ENCODE measurements around the gene ACTRT2.

The ACTRT2 gene

DNA sequence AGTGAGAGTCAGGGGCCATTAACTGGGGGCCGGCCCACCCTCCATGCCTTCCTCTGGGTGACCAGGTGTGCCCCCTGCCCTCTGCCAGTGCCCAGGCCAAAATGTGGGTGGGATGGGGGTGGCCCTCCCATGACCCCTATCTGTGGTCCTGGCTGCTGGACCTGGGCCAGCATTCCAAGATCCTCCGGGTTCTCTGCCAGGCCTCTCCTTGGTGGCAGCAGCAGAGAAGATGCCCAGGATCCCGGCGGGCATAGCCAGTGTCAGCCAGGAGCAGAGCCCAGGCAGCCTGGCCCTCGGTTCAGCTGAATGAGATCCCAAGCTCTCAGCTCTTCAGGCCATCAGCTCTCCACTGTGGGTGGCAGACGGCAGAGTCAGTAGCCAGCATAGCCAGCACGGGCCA is 31.3 kb upstream of the ACTRT2 start:
- Histone ChIP-seq H3K27ac (no peak overlapping the region), H3K4me3 (ENCODE audit: low read depth in 1 of 2, low read length in 1 of 2) (no peak overlapping the region), H3K27me3 (no peaks in the 10 kb centered on the region), H3K4me1 (ENCODE audit: control insufficient read depth in 1 of 2, insufficient read depth in 1 of 2, low read depth in 1 of 2, low read length in 1 of 2) (no peaks in the 10 kb centered on the region), H3K36me3 (no peaks in the 10 kb centered on the region), H3K9me3 (peaks cover 3% of the 10 kb centered on the region)
- TF ChIP-seq, protein P1, sequence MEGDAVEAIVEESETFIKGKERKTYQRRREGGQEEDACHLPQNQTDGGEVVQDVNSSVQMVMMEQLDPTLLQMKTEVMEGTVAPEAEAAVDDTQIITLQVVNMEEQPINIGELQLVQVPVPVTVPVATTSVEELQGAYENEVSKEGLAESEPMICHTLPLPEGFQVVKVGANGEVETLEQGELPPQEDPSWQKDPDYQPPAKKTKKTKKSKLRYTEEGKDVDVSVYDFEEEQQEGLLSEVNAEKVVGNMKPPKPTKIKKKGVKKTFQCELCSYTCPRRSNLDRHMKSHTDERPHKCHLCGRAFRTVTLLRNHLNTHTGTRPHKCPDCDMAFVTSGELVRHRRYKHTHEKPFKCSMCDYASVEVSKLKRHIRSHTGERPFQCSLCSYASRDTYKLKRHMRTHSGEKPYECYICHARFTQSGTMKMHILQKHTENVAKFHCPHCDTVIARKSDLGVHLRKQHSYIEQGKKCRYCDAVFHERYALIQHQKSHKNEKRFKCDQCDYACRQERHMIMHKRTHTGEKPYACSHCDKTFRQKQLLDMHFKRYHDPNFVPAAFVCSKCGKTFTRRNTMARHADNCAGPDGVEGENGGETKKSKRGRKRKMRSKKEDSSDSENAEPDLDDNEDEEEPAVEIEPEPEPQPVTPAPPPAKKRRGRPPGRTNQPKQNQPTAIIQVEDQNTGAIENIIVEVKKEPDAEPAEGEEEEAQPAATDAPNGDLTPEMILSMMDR (IDR thresholded peaks at IDR 0.05), result no peak

DNA sequence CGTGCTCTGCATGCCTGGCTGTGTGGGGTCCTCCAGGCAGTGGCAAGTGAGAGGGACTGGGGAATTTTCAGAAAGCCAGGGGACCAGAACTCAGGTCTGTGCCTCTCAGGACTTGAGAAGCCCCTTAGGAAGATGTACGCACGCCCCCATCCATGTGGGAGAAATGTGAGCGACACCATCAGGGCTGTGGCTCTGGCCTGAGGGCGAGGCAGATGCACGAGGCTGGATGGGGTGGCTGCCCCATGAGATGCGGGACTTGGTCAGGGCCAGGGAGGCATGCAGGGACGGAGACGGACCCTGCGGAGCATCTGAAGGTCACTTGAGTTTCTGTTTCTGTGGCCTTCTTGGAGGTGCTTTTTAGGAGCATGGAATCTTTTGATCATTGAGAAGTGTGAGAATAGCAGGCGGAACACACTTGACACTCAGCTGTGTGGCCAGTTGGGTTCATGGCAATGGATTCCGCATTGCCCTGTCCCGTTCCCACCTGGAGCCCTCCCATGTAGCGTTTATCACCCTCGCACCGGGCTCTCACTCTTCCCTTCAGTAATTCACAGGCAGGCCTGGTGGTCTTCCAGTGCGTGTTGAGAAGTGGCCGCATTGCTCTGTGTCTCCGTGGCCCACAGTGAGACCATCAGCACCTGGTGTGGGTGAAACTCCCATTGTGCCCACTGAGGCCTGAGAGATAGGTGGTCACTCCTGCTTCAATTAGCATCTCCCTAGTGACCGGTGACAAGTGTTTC is 30.7 kb upstream of the ACTRT2 start:
- no peak overlapping the region for H3K4me3 ChIP-seq (ENCODE audit: low read depth in 1 of 2, low read length in 1 of 2)
- TF ChIP-seq, protein P1 (IDR thresholded peaks at IDR 0.05), result no peak
- H3K27me3 ChIP-seq, result no peaks in the 10 kb centered on the region
- H3K9me3 ChIP-seq, result peaks cover 3% of the 10 kb centered on the region
- H3K36me3 ChIP-seq, result no peaks in the 10 kb centered on the region
- H3K4me1 ChIP-seq (ENCODE audit: control insufficient read depth in 1 of 2, insufficient read depth in 1 of 2, low read depth in 1 of 2, low read length in 1 of 2), result no peaks in the 10 kb centered on the region
- H3K27ac ChIP-seq, result no peak overlapping the region

DNA sequence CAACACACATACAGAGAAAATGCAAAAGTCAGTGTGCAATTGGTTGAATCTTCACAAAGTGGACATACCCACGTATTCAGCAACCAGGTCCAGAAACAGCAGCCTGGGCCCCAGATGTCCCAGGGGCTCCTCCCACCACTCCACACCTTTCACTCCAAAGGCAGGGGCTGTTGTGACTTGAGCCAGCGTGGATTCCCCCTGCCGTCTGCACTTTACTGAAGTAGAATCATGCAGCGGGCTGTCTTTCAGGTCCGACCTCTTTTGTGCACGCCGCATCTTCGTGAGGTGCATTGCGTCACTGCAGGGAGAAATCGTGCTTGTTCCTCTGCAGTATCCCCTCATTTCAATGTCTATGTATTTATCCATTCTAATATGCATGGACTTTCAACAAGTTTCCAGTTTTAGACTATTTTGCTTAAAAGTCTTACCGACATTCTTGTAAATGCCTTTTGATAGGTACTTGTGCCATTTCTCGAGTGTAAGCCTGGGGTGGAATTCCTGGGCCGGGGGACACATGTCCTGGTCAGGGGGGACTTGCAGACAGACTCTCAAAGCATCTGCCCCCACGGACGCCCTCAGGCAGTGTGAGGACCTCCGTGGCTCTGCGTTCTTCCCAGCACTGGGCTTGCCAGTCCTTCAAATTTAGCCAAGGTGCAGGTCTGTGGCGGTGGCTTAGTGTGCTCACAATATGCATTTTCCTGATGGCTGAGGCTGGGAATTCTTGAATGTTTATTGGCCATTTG is 29.3 kb upstream of the ACTRT2 start:
- H3K4me3 ChIP-seq (ENCODE audit: low read depth in 1 of 2, low read length in 1 of 2), result no peak overlapping the region
- H3K36me3 ChIP-seq, result no peaks in the 10 kb centered on the region
- TF ChIP-seq, protein P1 (IDR thresholded peaks at IDR 0.05), result no peak
- no peak overlapping the region for H3K27ac ChIP-seq
- H3K9me3 ChIP-seq, result peaks cover 3% of the 10 kb centered on the region
- no peaks in the 10 kb centered on the region for H3K27me3 ChIP-seq
- no peaks in the 10 kb centered on the region for H3K4me1 ChIP-seq (ENCODE audit: control insufficient read depth in 1 of 2, insufficient read depth in 1 of 2, low read depth in 1 of 2, low read length in 1 of 2)

DNA sequence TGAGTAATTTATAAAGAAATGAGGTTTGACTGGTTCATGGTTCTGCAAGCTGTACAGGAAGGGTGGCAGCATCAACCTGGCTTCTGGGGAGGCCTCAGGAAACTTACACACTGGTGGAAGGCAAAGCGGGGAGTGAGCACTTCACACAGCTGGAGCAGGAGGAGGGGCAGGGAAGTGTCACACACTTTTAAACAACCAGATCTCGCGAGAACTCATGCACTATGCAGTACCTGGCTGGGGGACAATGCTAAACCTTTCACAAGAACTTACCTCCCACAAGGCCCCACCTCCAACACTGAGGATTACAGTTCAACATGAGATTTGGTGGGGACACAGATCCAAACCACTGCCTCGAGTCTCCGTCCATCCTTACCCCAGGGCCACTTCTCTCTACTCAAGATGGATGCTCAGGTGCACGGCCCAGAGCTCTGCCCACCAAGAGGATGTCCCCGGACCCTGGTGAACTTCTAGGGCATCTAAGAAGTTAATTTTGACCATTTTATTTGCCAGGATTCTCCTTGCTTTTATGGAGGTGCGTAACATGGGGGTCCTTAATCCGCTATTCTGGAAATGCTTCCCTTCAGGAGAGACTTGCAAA is 22.7 kb upstream of the ACTRT2 start:
- Histone ChIP-seq H3K36me3 (no peaks in the 10 kb centered on the region), H3K9me3 (peaks cover 3% of the 10 kb centered on the region), H3K27me3 (no peaks in the 10 kb centered on the region), H3K4me3 (ENCODE audit: low read depth in 1 of 2, low read length in 1 of 2) (no peak overlapping the region), H3K4me1 (ENCODE audit: control insufficient read depth in 1 of 2, insufficient read depth in 1 of 2, low read depth in 1 of 2, low read length in 1 of 2) (no peaks in the 10 kb centered on the region), H3K27ac (no peak overlapping the region)
- TF ChIP-seq, protein P1 (IDR thresholded peaks at IDR 0.05), result no peak

DNA sequence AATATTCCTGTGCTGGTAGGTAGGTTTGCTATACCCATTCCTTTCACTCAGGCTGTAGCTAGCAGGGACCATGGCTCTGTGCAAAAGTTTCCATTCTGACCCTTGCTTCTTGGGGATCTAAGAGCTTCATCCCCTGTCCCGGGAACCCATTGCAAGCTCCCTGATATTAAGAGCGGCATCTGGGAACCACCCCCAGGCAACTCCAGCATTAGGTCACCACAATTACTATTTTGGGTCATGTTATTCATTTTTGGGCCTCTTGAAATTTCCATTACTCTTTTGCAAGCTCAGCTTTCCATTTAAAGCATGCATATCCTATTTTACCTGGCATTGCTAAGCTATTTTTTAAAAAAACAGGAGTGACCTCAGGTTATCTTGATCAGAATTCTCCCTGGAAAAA is 22.1 kb upstream of the ACTRT2 start:
- Histone ChIP-seq H3K4me3 (ENCODE audit: low read depth in 1 of 2, low read length in 1 of 2) (no peak overlapping the region), H3K9me3 (peaks cover 3% of the 10 kb centered on the region), H3K4me1 (ENCODE audit: control insufficient read depth in 1 of 2, insufficient read depth in 1 of 2, low read depth in 1 of 2, low read length in 1 of 2) (no peaks in the 10 kb centered on the region), H3K27ac (no peak overlapping the region), H3K27me3 (no peaks in the 10 kb centered on the region), H3K36me3 (no peaks in the 10 kb centered on the region)
- TF ChIP-seq, protein P1 (IDR thresholded peaks at IDR 0.05), result no peak

Measured in neutrophil (primary cell).